GM23338 (cell line): ENCODE measurements around the gene GJA10. TPM values are rescaled to one million over a fixed set of nuclear protein-coding genes. Genes with fewer than 3 reads are reported as not detected.

Experiments
- CREB1 ChIP-seq: fragments of 250-450 bp; sonication (Bioruptor Pico); IDR thresholded peaks from 2 replicates; pipeline ENCODE4 v1.5.0; 2020; ENCODE audit warnings: low read depth, mild to moderate bottlenecking, moderate library complexity
- EZH2 ChIP-seq: fragments of 200-600 bp; sonication (generic); IDR thresholded peaks from one replicate; pipeline ENCODE4 v1.8.0; 2017; ENCODE audit warnings: antibody characterized with exemption, mild to moderate bottlenecking, low read depth; ENCODE audit not compliant: unreplicated experiment
- JUNB ChIP-seq: IDR thresholded peaks from one replicate; pipeline ENCODE4 v1.6.1; 2016; ENCODE audit warnings: antibody characterized with exemption; ENCODE audit not compliant: unreplicated experiment
- POLR2AphosphoS5 ChIP-seq: IDR thresholded peaks from 2 replicates; pipeline ENCODE4 v1.6.1; 2016; ENCODE audit warnings: antibody characterized with exemption, low read depth
- STAT1 ChIP-seq: IDR thresholded peaks from one replicate; pipeline ENCODE4 v1.6.1; 2016; ENCODE audit warnings: antibody characterized with exemption; ENCODE audit not compliant: unreplicated experiment
- ZNF331 ChIP-seq: fragments of 250-450 bp; sonication (Bioruptor Pico); IDR thresholded peaks from 2 replicates; pipeline ENCODE4 v1.5.0; 2020; ENCODE audit warnings: low read depth, mild to moderate bottlenecking, moderate library complexity
- polyA plus RNA-seq: library from polyadenylated mRNA; unstranded; fragments of >200 nt; fragmentation: Nextera tagmentation; extraction: Ambion mirVana; gene quantifications from 2 replicates; pipeline ENCODE4 v1.2.1, GENCODE V29; 2016
- total RNA-seq: library from RNA; depleted of rRNA; stranded (reverse); fragments of >200 nt; shearing (Covaris generic); gene quantifications from 2 replicates; pipeline ENCODE4 v1.2.3, GENCODE V29; 2014
- TF ChIP-seq, protein P1 (sequence below): fragments of 250-450 bp; sonication (Bioruptor Pico); IDR thresholded peaks from 2 replicates; pipeline ENCODE4 v1.5.0; 2020; ENCODE audit warnings: mild to moderate bottlenecking, moderate library complexity
- TF ChIP-seq, protein P2 (sequence below): IDR thresholded peaks from one replicate; pipeline ENCODE4 v1.6.1; 2018; ENCODE audit warnings: antibody characterized with exemption; ENCODE audit not compliant: unreplicated experiment

GJA10 gene
- total and polyA plus RNA-seq, 2 experiments from 2014 or later = not detected

DNA sequence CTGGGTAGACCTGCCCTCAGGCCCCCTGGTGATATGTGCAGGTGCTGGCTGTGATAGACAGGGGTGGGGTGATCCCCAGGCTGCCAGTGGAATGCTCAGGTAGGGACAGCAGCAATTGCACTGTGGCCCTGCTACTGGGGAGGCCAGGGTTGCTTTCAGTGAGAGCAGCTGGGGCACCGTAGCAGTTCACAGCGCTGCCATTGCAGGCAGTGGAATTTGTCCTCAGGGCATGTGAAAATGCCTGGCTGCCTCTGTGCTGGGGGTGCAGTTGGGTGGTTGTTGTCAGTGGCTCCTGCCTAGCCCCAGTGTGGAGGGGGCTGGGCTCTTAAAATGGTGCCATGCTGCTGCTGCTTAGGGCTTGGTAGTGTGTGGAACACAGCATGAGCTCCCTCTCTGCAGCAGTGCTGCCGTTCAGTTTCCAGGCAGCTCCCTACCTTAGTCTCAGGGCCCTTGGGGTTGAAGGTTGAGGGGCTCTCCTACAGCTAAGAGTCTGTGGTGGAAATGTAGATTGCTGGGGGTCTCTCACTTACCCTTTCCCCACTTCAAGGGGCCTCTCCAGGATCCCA lies 23.6 kb downstream of the GJA10 start (continued):
- TF ChIP-seq, protein P1, sequence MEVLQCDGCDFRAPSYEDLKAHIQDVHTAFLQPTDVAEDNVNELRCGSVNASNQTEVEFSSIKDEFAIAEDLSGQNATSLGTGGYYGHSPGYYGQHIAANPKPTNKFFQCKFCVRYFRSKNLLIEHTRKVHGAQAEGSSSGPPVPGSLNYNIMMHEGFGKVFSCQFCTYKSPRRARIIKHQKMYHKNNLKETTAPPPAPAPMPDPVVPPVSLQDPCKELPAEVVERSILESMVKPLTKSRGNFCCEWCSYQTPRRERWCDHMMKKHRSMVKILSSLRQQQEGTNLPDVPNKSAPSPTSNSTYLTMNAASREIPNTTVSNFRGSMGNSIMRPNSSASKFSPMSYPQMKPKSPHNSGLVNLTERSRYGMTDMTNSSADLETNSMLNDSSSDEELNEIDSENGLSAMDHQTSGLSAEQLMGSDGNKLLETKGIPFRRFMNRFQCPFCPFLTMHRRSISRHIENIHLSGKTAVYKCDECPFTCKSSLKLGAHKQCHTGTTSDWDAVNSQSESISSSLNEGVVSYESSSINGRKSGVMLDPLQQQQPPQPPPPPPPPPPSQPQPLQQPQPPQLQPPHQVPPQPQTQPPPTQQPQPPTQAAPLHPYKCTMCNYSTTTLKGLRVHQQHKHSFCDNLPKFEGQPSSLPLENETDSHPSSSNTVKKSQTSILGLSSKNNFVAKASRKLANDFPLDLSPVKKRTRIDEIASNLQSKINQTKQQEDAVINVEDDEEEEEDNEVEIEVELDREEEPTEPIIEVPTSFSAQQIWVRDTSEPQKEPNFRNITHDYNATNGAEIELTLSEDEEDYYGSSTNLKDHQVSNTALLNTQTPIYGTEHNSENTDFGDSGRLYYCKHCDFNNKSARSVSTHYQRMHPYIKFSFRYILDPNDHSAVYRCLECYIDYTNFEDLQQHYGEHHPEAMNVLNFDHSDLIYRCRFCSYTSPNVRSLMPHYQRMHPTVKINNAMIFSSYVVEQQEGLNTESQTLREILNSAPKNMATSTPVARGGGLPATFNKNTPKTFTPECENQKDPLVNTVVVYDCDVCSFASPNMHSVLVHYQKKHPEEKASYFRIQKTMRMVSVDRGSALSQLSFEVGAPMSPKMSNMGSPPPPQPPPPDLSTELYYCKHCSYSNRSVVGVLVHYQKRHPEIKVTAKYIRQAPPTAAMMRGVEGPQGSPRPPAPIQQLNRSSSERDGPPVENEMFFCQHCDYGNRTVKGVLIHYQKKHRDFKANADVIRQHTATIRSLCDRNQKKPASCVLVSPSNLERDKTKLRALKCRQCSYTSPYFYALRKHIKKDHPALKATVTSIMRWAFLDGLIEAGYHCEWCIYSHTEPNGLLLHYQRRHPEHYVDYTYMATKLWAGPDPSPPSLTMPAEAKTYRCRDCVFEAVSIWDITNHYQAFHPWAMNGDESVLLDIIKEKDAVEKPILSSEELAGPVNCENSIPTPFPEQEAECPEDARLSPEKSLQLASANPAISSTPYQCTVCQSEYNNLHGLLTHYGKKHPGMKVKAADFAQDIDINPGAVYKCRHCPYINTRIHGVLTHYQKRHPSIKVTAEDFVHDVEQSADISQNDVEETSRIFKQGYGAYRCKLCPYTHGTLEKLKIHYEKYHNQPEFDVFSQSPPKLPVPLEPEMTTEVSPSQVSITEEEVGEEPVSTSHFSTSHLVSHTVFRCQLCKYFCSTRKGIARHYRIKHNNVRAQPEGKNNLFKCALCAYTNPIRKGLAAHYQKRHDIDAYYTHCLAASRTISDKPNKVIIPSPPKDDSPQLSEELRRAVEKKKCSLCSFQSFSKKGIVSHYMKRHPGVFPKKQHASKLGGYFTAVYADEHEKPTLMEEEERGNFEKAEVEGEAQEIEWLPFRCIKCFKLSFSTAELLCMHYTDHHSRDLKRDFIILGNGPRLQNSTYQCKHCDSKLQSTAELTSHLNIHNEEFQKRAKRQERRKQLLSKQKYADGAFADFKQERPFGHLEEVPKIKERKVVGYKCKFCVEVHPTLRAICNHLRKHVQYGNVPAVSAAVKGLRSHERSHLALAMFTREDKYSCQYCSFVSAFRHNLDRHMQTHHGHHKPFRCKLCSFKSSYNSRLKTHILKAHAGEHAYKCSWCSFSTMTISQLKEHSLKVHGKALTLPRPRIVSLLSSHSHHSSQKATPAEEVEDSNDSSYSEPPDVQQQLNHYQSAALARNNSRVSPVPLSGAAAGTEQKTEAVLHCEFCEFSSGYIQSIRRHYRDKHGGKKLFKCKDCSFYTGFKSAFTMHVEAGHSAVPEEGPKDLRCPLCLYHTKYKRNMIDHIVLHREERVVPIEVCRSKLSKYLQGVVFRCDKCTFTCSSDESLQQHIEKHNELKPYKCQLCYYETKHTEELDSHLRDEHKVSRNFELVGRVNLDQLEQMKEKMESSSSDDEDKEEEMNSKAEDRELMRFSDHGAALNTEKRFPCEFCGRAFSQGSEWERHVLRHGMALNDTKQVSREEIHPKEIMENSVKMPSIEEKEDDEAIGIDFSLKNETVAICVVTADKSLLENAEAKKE = no peak
- TF ChIP-seq EZH2 (no peak), ZNF331 (no peak), CREB1 (CRISPR knock-in tag) (no peak), POLR2AphosphoS5 (no peak), JUNB (no peak), STAT1 (no peak)
- TF ChIP-seq, protein P2, sequence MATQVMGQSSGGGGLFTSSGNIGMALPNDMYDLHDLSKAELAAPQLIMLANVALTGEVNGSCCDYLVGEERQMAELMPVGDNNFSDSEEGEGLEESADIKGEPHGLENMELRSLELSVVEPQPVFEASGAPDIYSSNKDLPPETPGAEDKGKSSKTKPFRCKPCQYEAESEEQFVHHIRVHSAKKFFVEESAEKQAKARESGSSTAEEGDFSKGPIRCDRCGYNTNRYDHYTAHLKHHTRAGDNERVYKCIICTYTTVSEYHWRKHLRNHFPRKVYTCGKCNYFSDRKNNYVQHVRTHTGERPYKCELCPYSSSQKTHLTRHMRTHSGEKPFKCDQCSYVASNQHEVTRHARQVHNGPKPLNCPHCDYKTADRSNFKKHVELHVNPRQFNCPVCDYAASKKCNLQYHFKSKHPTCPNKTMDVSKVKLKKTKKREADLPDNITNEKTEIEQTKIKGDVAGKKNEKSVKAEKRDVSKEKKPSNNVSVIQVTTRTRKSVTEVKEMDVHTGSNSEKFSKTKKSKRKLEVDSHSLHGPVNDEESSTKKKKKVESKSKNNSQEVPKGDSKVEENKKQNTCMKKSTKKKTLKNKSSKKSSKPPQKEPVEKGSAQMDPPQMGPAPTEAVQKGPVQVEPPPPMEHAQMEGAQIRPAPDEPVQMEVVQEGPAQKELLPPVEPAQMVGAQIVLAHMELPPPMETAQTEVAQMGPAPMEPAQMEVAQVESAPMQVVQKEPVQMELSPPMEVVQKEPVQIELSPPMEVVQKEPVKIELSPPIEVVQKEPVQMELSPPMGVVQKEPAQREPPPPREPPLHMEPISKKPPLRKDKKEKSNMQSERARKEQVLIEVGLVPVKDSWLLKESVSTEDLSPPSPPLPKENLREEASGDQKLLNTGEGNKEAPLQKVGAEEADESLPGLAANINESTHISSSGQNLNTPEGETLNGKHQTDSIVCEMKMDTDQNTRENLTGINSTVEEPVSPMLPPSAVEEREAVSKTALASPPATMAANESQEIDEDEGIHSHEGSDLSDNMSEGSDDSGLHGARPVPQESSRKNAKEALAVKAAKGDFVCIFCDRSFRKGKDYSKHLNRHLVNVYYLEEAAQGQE = no peak
